Activated B cell treated with CpG ODN at 0.5 μM for 24 hours (primary cell): ENCODE results near the gene CHCHD6. TPM values are rescaled to one million over a fixed set of nuclear protein-coding genes. Genes with fewer than 3 reads are reported as not detected.

Experiments
- ATAC-seq: fragments of 200-7000 bp; cut with Tn5 transposase; one replicate; pipeline ENCODE4 v1.10.0; 2021; ENCODE audit warnings: low read depth, mild to moderate bottlenecking, moderate library complexity
- CTCF ChIA-PET: fragments of 350-600 bp; sonication (Branson Sonifier 250); formaldehyde crosslinking; loops from one replicate; lab custom pipeline; 2021; ENCODE audit warnings: antibody characterized with exemption; lab: Charles Lee
- POLR2A ChIA-PET: fragments of 350-600 bp; sonication (Branson Sonifier 250); formaldehyde crosslinking; loops from one replicate; lab custom pipeline; 2021; ENCODE audit warnings: antibody characterized with exemption; lab: Charles Lee
- DNase-seq: peaks from one replicate; pipeline ENCODE4 v3.0.0; 2022
- H3K27ac Mint-ChIP-seq: one replicate; pipeline ENCODE4 v1.8.0; 2020; ENCODE audit warnings: mixed read lengths
- H3K27me3 Mint-ChIP-seq: one replicate; pipeline ENCODE4 v1.8.0; 2021; ENCODE audit warnings: mixed read lengths
- H3K36me3 Mint-ChIP-seq: one replicate; pipeline ENCODE4 v1.8.0; 2021; ENCODE audit warnings: low read depth, mixed read lengths
- H3K4me1 Mint-ChIP-seq: one replicate; pipeline ENCODE4 v1.8.0; 2021; ENCODE audit warnings: mixed read lengths
- H3K4me3 Mint-ChIP-seq: one replicate; pipeline ENCODE4 v1.8.0; 2020; ENCODE audit warnings: mild to moderate bottlenecking, mixed read lengths
- H3K9me3 Mint-ChIP-seq: one replicate; pipeline ENCODE4 v1.8.0; 2020; ENCODE audit warnings: mixed read lengths
- CTCF ChIP-seq: fragments of 200-600 bp; IDR thresholded peaks from one replicate; pipeline ENCODE4 v1.8.0; 2022; ENCODE audit warnings: antibody characterized with exemption, mild to moderate bottlenecking
- intact Hi-C: fragments of 100-400 bp; cut with micrococcal nuclease; formaldehyde crosslinking; loops from one replicate; pipeline ENCODE4 v1.15.1; 2024
- total RNA-seq: library from RNA; stranded (reverse); gene quantifications from 2 replicates; pipeline ENCODE4 v1.2.3, GENCODE V29; 2022

The CHCHD6 gene
- total RNA-seq, 1 donor from 2014 or later, result 10.0 TPM

GRCh38 chr3:126758026-126758425 lies 54.0 kb downstream of the CHCHD6 start:
- TF ChIP-seq CTCF, result no peak
- no peak overlapping the region for H3K27ac Mint-ChIP-seq
- H3K4me1 Mint-ChIP-seq, result peaks cover 14% of the 10 kb centered on the region
- ATAC-seq (no peak), DNase-seq (no peak)
- no peaks in the 10 kb centered on the region for H3K27me3 Mint-ChIP-seq
- no peaks in the 10 kb centered on the region for H3K9me3 Mint-ChIP-seq
- POLR2A ChIA-PET, result no interaction called here
- CTCF ChIA-PET, result no interaction called here
- H3K36me3 Mint-ChIP-seq, result no peaks in the 10 kb centered on the region
- no peak overlapping the region for H3K4me3 Mint-ChIP-seq
- intact Hi-C loops, result loop anchor here (10.0 kb wide), 1 partner anchor 233 kb away; the partner anchor contains the start of gene CHST13

GRCh38 chr3:126758882-126759281 lies 54.8 kb downstream of the CHCHD6 start:
- DNase-seq, result no peak
- H3K27ac Mint-ChIP-seq, result no peak overlapping the region
- ChIA-PET CTCF (no interaction called here), POLR2A (no interaction called here)
- H3K9me3 Mint-ChIP-seq, result no peaks in the 10 kb centered on the region
- H3K4me3 Mint-ChIP-seq, result no peak overlapping the region
- intact Hi-C loops, result loop anchor here (10.0 kb wide), 1 partner anchor 234 kb away; the partner anchor contains the start of gene CHST13
- TF ChIP-seq CTCF, result no peak
- peaks cover 14% of the 10 kb centered on the region for H3K4me1 Mint-ChIP-seq
- no peak for ATAC-seq
- no peaks in the 10 kb centered on the region for H3K27me3 Mint-ChIP-seq
- no peaks in the 10 kb centered on the region for H3K36me3 Mint-ChIP-seq

- H3K36me3 Mint-ChIP-seq, result no peaks in the 10 kb centered on the region
- H3K4me1 Mint-ChIP-seq, result peaks cover 14% of the 10 kb centered on the region
- H3K4me3 Mint-ChIP-seq, result no peak overlapping the region
- CTCF ChIA-PET, result interaction anchor here (1.1 kb wide), 1 partner anchor 11 kb away, joined by 4 read pairs; no protein-coding TSS in a partner anchor
- no peaks in the 10 kb centered on the region for H3K9me3 Mint-ChIP-seq
- POLR2A ChIA-PET, result no interaction called here
- no peak overlapping the region for H3K27ac Mint-ChIP-seq
- no peaks in the 10 kb centered on the region for H3K27me3 Mint-ChIP-seq
- no peak for TF ChIP-seq CTCF
- DNase-seq (no peak), ATAC-seq (no peak)
- intact Hi-C loops, result no loop called here
These were observed 56.5 kb downstream of the CHCHD6 start for GRCh38 chr3:126760541-126760940.

- no peak for ATAC-seq
- intact Hi-C loops, result no loop called here
These were observed 59.0 kb downstream of the CHCHD6 start for GRCh38 chr3:126763035-126763434.

More at GRCh38 chr3:126763035-126763434, 59.0 kb downstream of the CHCHD6 start:
- POLR2A ChIA-PET, result no interaction called here
- Mint-ChIP-seq H3K36me3 (peaks cover 12% of the 10 kb centered on the region), H3K27ac (no peak overlapping the region), H3K4me1 (peaks cover 5% of the 10 kb centered on the region), H3K27me3 (no peaks in the 10 kb centered on the region), H3K4me3 (no peak overlapping the region), H3K9me3 (peaks cover 4% of the 10 kb centered on the region)
- CTCF ChIA-PET, result no interaction called here
- no peak for DNase-seq
- TF ChIP-seq CTCF, result no peak
